ENCODE data around the gene KCNA3. TPM values are rescaled to one million over a fixed set of nuclear protein-coding genes. Genes with fewer than 3 reads are reported as not detected.

KCNA3 gene
- total RNA-seq (3.1 TPM), polyA plus RNA-seq (0.37 TPM)

GRCh38 chr1:110674337-110675059 lies at the start of gene KCNA3:
Gene KCNA3, minus strand, starts transcription at chr1:110674940. Its CDS starts 131 bp downstream, at chr1:110674809.
- Histone ChIP-seq H3K4me3 (ENCODE audit: low read depth, low read length) (peak within 1 kb of the TSS; percentile 46), H3K27ac (ENCODE audit: low read depth) (peak within 1 kb of the TSS; percentile 48), H3K36me3 (ENCODE audit: insufficient read depth) (no peaks in the 10 kb centered on the region), H3K4me1 (ENCODE audit: insufficient read depth) (no peaks in the 10 kb centered on the region)
- under 1% methylated on average over 97 of the region's 97 CpGs for WGBS
- peak; percentile 8 for DNase-seq (ENCODE audit: extremely low spot score)

- 78% methylated on average over 5 of the region's 5 CpGs for WGBS
Observed at GRCh38 chr1:110722807-110723206, 48.1 kb upstream of the KCNA3 start.

GRCh38 chr1:110719908-110720307 lies 45.2 kb upstream of the KCNA3 start:
- peaks cover 2% of the 10 kb centered on the region for H3K4me1 ChIP-seq (ENCODE audit: insufficient read depth)
- no peak for DNase-seq (ENCODE audit: extremely low spot score)
- 63% methylated on average over 2 of the region's 2 CpGs for WGBS
- H3K36me3 ChIP-seq (ENCODE audit: insufficient read depth), result no peaks in the 10 kb centered on the region
- H3K27ac ChIP-seq (ENCODE audit: low read depth), result no peak overlapping the region
- no peak overlapping the region for H3K4me3 ChIP-seq (ENCODE audit: low read depth, low read length)

More at GRCh38 chr1:110722807-110723206, 48.1 kb upstream of the KCNA3 start:
- Histone ChIP-seq H3K36me3 (ENCODE audit: insufficient read depth) (no peaks in the 10 kb centered on the region), H3K4me1 (ENCODE audit: insufficient read depth) (no peaks in the 10 kb centered on the region), H3K27ac (ENCODE audit: low read depth) (no peak overlapping the region), H3K4me3 (ENCODE audit: low read depth, low read length) (no peak overlapping the region)
- no peak for DNase-seq (ENCODE audit: extremely low spot score)

- Histone ChIP-seq H3K4me1 (ENCODE audit: insufficient read depth) (peaks cover 2% of the 10 kb centered on the region), H3K27ac (ENCODE audit: low read depth) (no peak overlapping the region), H3K36me3 (ENCODE audit: insufficient read depth) (no peaks in the 10 kb centered on the region), H3K4me3 (ENCODE audit: low read depth, low read length) (no peak overlapping the region)
- no peak for DNase-seq (ENCODE audit: extremely low spot score)
- WGBS, result 74% methylated on average over 6 of the region's 6 CpGs
Observed at GRCh38 chr1:110718452-110718851, 43.7 kb upstream of the KCNA3 start.

GRCh38 chr1:110717179-110717578 lies 42.4 kb upstream of the KCNA3 start:
- 73% methylated on average over 6 of the region's 6 CpGs for WGBS
- Histone ChIP-seq H3K36me3 (ENCODE audit: insufficient read depth) (no peaks in the 10 kb centered on the region), H3K4me3 (ENCODE audit: low read depth, low read length) (no peak overlapping the region), H3K27ac (ENCODE audit: low read depth) (no peak overlapping the region), H3K4me1 (ENCODE audit: insufficient read depth) (peaks cover 2% of the 10 kb centered on the region)
- DNase-seq (ENCODE audit: extremely low spot score), result no peak

GRCh38 chr1:110714374-110714995 lies 39.7 kb upstream of the KCNA3 start:
- Histone ChIP-seq H3K36me3 (ENCODE audit: insufficient read depth) (no peaks in the 10 kb centered on the region), H3K27ac (ENCODE audit: low read depth) (no peak overlapping the region), H3K4me3 (ENCODE audit: low read depth, low read length) (no peak overlapping the region), H3K4me1 (ENCODE audit: insufficient read depth) (peaks cover 2% of the 10 kb centered on the region)
- no peak for DNase-seq (ENCODE audit: extremely low spot score)
- 34% methylated on average over 3 of the region's 3 CpGs for WGBS

GRCh38 chr1:110713221-110713620 lies 38.5 kb upstream of the KCNA3 start:
- 61% methylated on average over 3 of the region's 3 CpGs for WGBS
- no peak overlapping the region for H3K4me3 ChIP-seq (ENCODE audit: low read depth, low read length)
- H3K36me3 ChIP-seq (ENCODE audit: insufficient read depth), result no peaks in the 10 kb centered on the region
- no peak overlapping the region for H3K27ac ChIP-seq (ENCODE audit: low read depth)
- peaks cover 2% of the 10 kb centered on the region for H3K4me1 ChIP-seq (ENCODE audit: insufficient read depth)
- DNase-seq (ENCODE audit: extremely low spot score), result no peak

GRCh38 chr1:110710314-110710713 lies 35.6 kb upstream of the KCNA3 start:
- Histone ChIP-seq H3K27ac (ENCODE audit: low read depth) (no peak overlapping the region), H3K4me1 (ENCODE audit: insufficient read depth) (no peaks in the 10 kb centered on the region), H3K4me3 (ENCODE audit: low read depth, low read length) (no peak overlapping the region), H3K36me3 (ENCODE audit: insufficient read depth) (no peaks in the 10 kb centered on the region)
- WGBS, result 87% methylated on average over 4 of the region's 4 CpGs
- DNase-seq (ENCODE audit: extremely low spot score), result no peak

- no peak for DNase-seq (ENCODE audit: extremely low spot score)
- Histone ChIP-seq H3K36me3 (ENCODE audit: insufficient read depth) (no peaks in the 10 kb centered on the region), H3K4me1 (ENCODE audit: insufficient read depth) (no peaks in the 10 kb centered on the region), H3K27ac (ENCODE audit: low read depth) (no peak overlapping the region), H3K4me3 (ENCODE audit: low read depth, low read length) (no peak overlapping the region)
- 67% methylated on average over 1 of the region's 1 CpG for WGBS
Observed at GRCh38 chr1:110708974-110709440, 34.3 kb upstream of the KCNA3 start.

GRCh38 chr1:110707232-110707631 lies 32.5 kb upstream of the KCNA3 start:
- no peaks in the 10 kb centered on the region for H3K36me3 ChIP-seq (ENCODE audit: insufficient read depth)
- 82% methylated on average over 2 of the region's 2 CpGs for WGBS
- DNase-seq (ENCODE audit: extremely low spot score), result no peak
- H3K27ac ChIP-seq (ENCODE audit: low read depth), result no peak overlapping the region
- H3K4me1 ChIP-seq (ENCODE audit: insufficient read depth), result no peaks in the 10 kb centered on the region
- H3K4me3 ChIP-seq (ENCODE audit: low read depth, low read length), result no peak overlapping the region

GRCh38 chr1:110706621-110707020 lies 31.9 kb upstream of the KCNA3 start:
- H3K4me1 ChIP-seq (ENCODE audit: insufficient read depth), result no peaks in the 10 kb centered on the region
- DNase-seq (ENCODE audit: extremely low spot score), result no peak
- H3K4me3 ChIP-seq (ENCODE audit: low read depth, low read length), result no peak overlapping the region
- no peak overlapping the region for H3K27ac ChIP-seq (ENCODE audit: low read depth)
- no peaks in the 10 kb centered on the region for H3K36me3 ChIP-seq (ENCODE audit: insufficient read depth)
- WGBS, result 56% methylated on average over 1 of the region's 1 CpG

- Histone ChIP-seq H3K27ac (ENCODE audit: low read depth) (no peak overlapping the region), H3K4me3 (ENCODE audit: low read depth, low read length) (no peak overlapping the region), H3K4me1 (ENCODE audit: insufficient read depth) (no peaks in the 10 kb centered on the region), H3K36me3 (ENCODE audit: insufficient read depth) (no peaks in the 10 kb centered on the region)
- 56% methylated on average over 1 of the region's 1 CpG for WGBS
- DNase-seq (ENCODE audit: extremely low spot score), result no peak
Observed at GRCh38 chr1:110702260-110702659, 27.5 kb upstream of the KCNA3 start.

GRCh38 chr1:110700767-110701166 lies 26.0 kb upstream of the KCNA3 start:
- Histone ChIP-seq H3K4me1 (ENCODE audit: insufficient read depth) (no peaks in the 10 kb centered on the region), H3K27ac (ENCODE audit: low read depth) (no peak overlapping the region), H3K36me3 (ENCODE audit: insufficient read depth) (no peaks in the 10 kb centered on the region), H3K4me3 (ENCODE audit: low read depth, low read length) (no peak overlapping the region)
- whole genome bisulfite sequencing, result 77% methylated on average over 2 of the region's 2 CpGs
- DNase-seq (ENCODE audit: extremely low spot score), result no peak

- Histone ChIP-seq H3K4me1 (ENCODE audit: insufficient read depth) (no peaks in the 10 kb centered on the region), H3K4me3 (ENCODE audit: low read depth, low read length) (no peak overlapping the region), H3K27ac (ENCODE audit: low read depth) (no peak overlapping the region), H3K36me3 (ENCODE audit: insufficient read depth) (no peaks in the 10 kb centered on the region)
- DNase-seq (ENCODE audit: extremely low spot score), result no peak
- 90% methylated on average over 4 of the region's 4 CpGs for WGBS
Observed at GRCh38 chr1:110697606-110698005, 22.9 kb upstream of the KCNA3 start.

Measured in urinary bladder (tissue), 4 donors.